HCT116 (cell line): ENCODE results near the gene CALML3. TPM values are rescaled to one million over a fixed set of nuclear protein-coding genes. Genes with fewer than 3 reads are reported as not detected.

ENCODE experiments used
- ATAC-seq: fragments of 200-7000 bp; cut with Tn5 transposase; 2 replicates; pipeline ENCODE4 v1.9.1; 2020; ENCODE audit warnings: mild to moderate bottlenecking, moderate library complexity
- BruUV-seq: library from RNA; stranded (reverse); fragments of 400-500 nt; replicated peaks from 2 replicates; lab custom pipeline; 2021; lab: Mats Ljungman, UMichigan
- CTCF ChIA-PET: fragments of 300-600 bp; sonication (Branson Sonifier 250); formaldehyde crosslinking; loops from one replicate; lab custom pipeline; 2021; ENCODE audit warnings: antibody characterized with exemption; lab: Charles Lee
- POLR2A ChIA-PET: fragments of 300-600, 350-600 bp; sonication (Branson Sonifier 250); formaldehyde crosslinking; loops from one replicate; lab custom pipeline; 2021; ENCODE audit warnings: antibody characterized with exemption; lab: Charles Lee
- RAD21 ChIA-PET, 2 experiments: fragments of 300-600 bp; sonication (Branson Sonifier 250); formaldehyde crosslinking; loops; one replicate each; lab custom pipeline; 2023; ENCODE audit warnings: low total read pairs in 2 of 2; ENCODE audit not compliant: uncharacterized antibody in 2 of 2, unreplicated experiment in 2 of 2, low non-redundant PET in 1 of 2; lab: Charles Lee
- DNase-seq: peaks from one replicate; pipeline ENCODE4 v3.0.0-alpha.2; 2010; ENCODE audit warnings: low read depth, low spot score
- H2AFZ ChIP-seq: fragments of 200-600 bp; shearing (Covaris generic), sonication (generic); 2 replicates; pipeline ENCODE4 v1.6.1; 2017; ENCODE audit warnings: low read depth, mixed run types, mixed read lengths, antibody characterized with exemption, low read length; ENCODE audit not compliant: poor library complexity, severe bottlenecking
- H3K27ac ChIP-seq: 2 replicates; pipeline ENCODE4 v1.5.1; 2012; ENCODE audit warnings: low read depth, low read length
- H3K27me3 ChIP-seq: fragments of 200-600 bp; sonication (generic); 2 replicates; pipeline ENCODE4 v1.6.1; 2016; ENCODE audit warnings: mixed run types, low read length, mixed read lengths; ENCODE audit not compliant: insufficient read depth
- H3K36me3 ChIP-seq, 2 experiments: fragments of 200-500 bp in 1 of 2; fragments of 200-600 bp in 1 of 2; sonication (Bioruptor generic) in 1 of 2; sonication (generic) in 1 of 2; 2 replicates each; pipeline versions ENCODE4 v1.5.1 to v1.6.1; 2014 to 2016; ENCODE audit warnings: low read length in 2 of 2, inconsistent platforms in 1 of 2, mixed read lengths in 1 of 2, mixed run types in 1 of 2; ENCODE audit not compliant: insufficient read depth in 2 of 2, control insufficient read depth in 1 of 2
- H3K4me1 ChIP-seq, 2 experiments: fragments of 200-600 bp in 1 of 2; sonication (generic) in 1 of 2; 2 replicates each; pipeline versions ENCODE4 v1.5.1 to v1.6.1; 2012 to 2017; ENCODE audit warnings: low read length in 2 of 2, inconsistent platforms in 1 of 2, mild to moderate bottlenecking in 1 of 2, mixed read lengths in 1 of 2, mixed run types in 1 of 2, moderate library complexity in 1 of 2; ENCODE audit not compliant: insufficient read depth in 2 of 2, control insufficient read depth in 1 of 2
- H3K4me2 ChIP-seq: fragments of 200-600 bp; sonication (generic); 2 replicates; pipeline ENCODE4 v1.6.1; 2017; ENCODE audit warnings: mixed run types, low read length, mixed read lengths
- H3K4me3 ChIP-seq, 2 experiments: fragments of 200-600 bp in 1 of 2; sonication (generic) in 1 of 2; replicated peaks in 1 of 2; 2 replicates each; pipeline ENCODE4 v1.5.1; 2011 to 2016; ENCODE audit warnings: low read length in 2 of 2, control low read depth in 1 of 2, low read depth in 1 of 2, mild to moderate bottlenecking in 1 of 2, mixed read lengths in 1 of 2, mixed run types in 1 of 2
- H3K79me2 ChIP-seq: fragments of 200-600 bp; sonication (generic); 2 replicates; pipeline ENCODE4 v1.6.1; 2017; ENCODE audit warnings: mild to moderate bottlenecking, mixed run types, low read length, moderate library complexity, mixed read lengths; ENCODE audit not compliant: insufficient read depth
- H3K9ac ChIP-seq: fragments of 200-600 bp; sonication (generic); 2 replicates; pipeline ENCODE4 v1.6.1; 2016; ENCODE audit warnings: low read length, mixed read lengths
- H3K9me2 ChIP-seq: fragments of 200-600 bp; sonication (generic), shearing (Covaris generic); 2 replicates; pipeline ENCODE4 v1.6.1; 2017; ENCODE audit warnings: mixed run types, mild to moderate bottlenecking, moderate library complexity; ENCODE audit not compliant: insufficient read depth
- H3K9me3 ChIP-seq, 2 experiments: fragments of 200-500 bp in 1 of 2; fragments of 200-600 bp in 1 of 2; sonication (Bioruptor generic) in 1 of 2; sonication (generic) in 1 of 2; 2 replicates each; pipeline ENCODE4 v1.6.1; 2014 to 2017; ENCODE audit warnings: low read length in 2 of 2, mixed read lengths in 2 of 2, inconsistent platforms in 1 of 2, low read depth in 1 of 2, mild to moderate bottlenecking in 1 of 2, mixed run types in 1 of 2, moderate library complexity in 1 of 2; ENCODE audit not compliant: control insufficient read depth in 1 of 2, insufficient read depth in 1 of 2
- H4K20me1 ChIP-seq: fragments of 200-600 bp; sonication (generic), shearing (Covaris generic); 2 replicates; pipeline ENCODE4 v1.6.1; 2017; ENCODE audit warnings: mixed run types, mild to moderate bottlenecking, moderate library complexity; ENCODE audit not compliant: insufficient read depth
- EGR1 ChIP-seq: IDR thresholded peaks from 2 replicates; pipeline ENCODE4 v1.6.1; 2012; ENCODE audit warnings: low read depth
- ELF1 ChIP-seq: IDR thresholded peaks from 2 replicates; pipeline ENCODE4 v1.6.1; 2012; ENCODE audit warnings: low read depth, borderline replicate concordance
- EZH2 ChIP-seq: fragments of 200-600 bp; sonication (generic); IDR thresholded peaks from 2 replicates; pipeline ENCODE4 v1.6.1; 2017; ENCODE audit warnings: antibody characterized with exemption, mixed run types
- EZH2phosphoT487 ChIP-seq: fragments of 200-600 bp; IDR thresholded peaks from 2 replicates; pipeline ENCODE4 v1.6.1; 2018; ENCODE audit warnings: antibody characterized with exemption, borderline replicate concordance
- FOSL1 ChIP-seq: IDR thresholded peaks from 2 replicates; pipeline ENCODE4 v1.6.1; 2012; ENCODE audit warnings: low read depth
- JUND ChIP-seq: IDR thresholded peaks from 2 replicates; pipeline ENCODE4 v1.6.1; 2012
- POLR2A ChIP-seq: IDR thresholded peaks from 2 replicates; pipeline ENCODE4 v1.7.0; 2011; ENCODE audit warnings: borderline replicate concordance; ENCODE audit not compliant: insufficient read depth, insufficient read length; ENCODE audit errors: extremely low read depth
- POLR2AphosphoS5 ChIP-seq: IDR thresholded peaks from 2 replicates; pipeline ENCODE4 v1.6.1; 2011; ENCODE audit warnings: mild to moderate bottlenecking, low read depth, low read length, moderate library complexity
- RAD21 ChIP-seq: IDR thresholded peaks from 2 replicates; pipeline ENCODE4 v1.6.1; 2012; ENCODE audit warnings: low read depth, mild to moderate bottlenecking
- SIN3A ChIP-seq: IDR thresholded peaks from 2 replicates; pipeline ENCODE4 v1.6.1; 2012; ENCODE audit warnings: low read depth
- SRF ChIP-seq: IDR thresholded peaks from 2 replicates; pipeline ENCODE4 v1.6.1; 2012; ENCODE audit warnings: low read depth
- TCF7L2 ChIP-seq: IDR thresholded peaks from 2 replicates; pipeline ENCODE4 v1.7.0; 2011; ENCODE audit warnings: borderline replicate concordance, inconsistent platforms; ENCODE audit not compliant: insufficient read depth, insufficient read length; ENCODE audit errors: extremely low read depth
- ZBTB33 ChIP-seq: IDR thresholded peaks from 2 replicates; pipeline ENCODE4 v1.6.1; 2011; ENCODE audit warnings: mild to moderate bottlenecking, low read length, moderate library complexity; ENCODE audit not compliant: insufficient replicate concordance; ENCODE audit errors: extremely low read depth
- ZFX ChIP-seq: fragments of 450-650 bp; IDR thresholded peaks from 2 replicates; pipeline ENCODE4 v1.6.1; 2017
- intact Hi-C: fragments of 100-400 bp; cut with micrococcal nuclease; formaldehyde crosslinking; loops from 2 replicates; pipeline ENCODE4 v1.10.0; 2022
- total RNA-seq: library from RNA; stranded (reverse); gene quantifications from one replicate; pipeline ENCODE4 v1.2.1, GENCODE V29; 2021; ENCODE audit not compliant: unreplicated experiment
- TF ChIP-seq, protein P1 (sequence below): IDR thresholded peaks from 2 replicates; pipeline ENCODE4 v1.6.1; 2012
- TF ChIP-seq, protein P2 (sequence below), 3 experiments: fragments of 200-600 bp in 1 of 3; sonication (generic) in 1 of 3; IDR thresholded peaks in 2 of 3; conservative IDR thresholded peaks in 1 of 3; 2 replicates each; pipeline ENCODE4 v1.5.1; 2012 to 2017; ENCODE audit warnings: low read depth in 2 of 3, low read length in 2 of 3, antibody characterized with exemption in 1 of 3, borderline replicate concordance in 1 of 3, control low read depth in 1 of 3, mild to moderate bottlenecking in 1 of 3, mixed read lengths in 1 of 3, mixed run types in 1 of 3, moderate library complexity in 1 of 3; ENCODE audit not compliant: insufficient read depth in 1 of 3
- TF ChIP-seq, protein P3 (sequence below): IDR thresholded peaks from 2 replicates; pipeline ENCODE4 v1.6.1; 2012

CALML3 gene
- total RNA-seq, 1 experiment from 2014 or later = not detected

GRCh38 chr10:5564537-5565204 is 39.9 kb downstream of the CALML3 start (continued):
- TF ChIP-seq TCF7L2 (no peak), JUND (no peak), EGR1 (no peak), SIN3A (no peak), SRF (no peak), FOSL1 (no peak), ELF1 (no peak), RAD21 (no peak), EZH2 (no peak), EZH2phosphoT487 (no peak)
- TF ChIP-seq, protein P1, sequence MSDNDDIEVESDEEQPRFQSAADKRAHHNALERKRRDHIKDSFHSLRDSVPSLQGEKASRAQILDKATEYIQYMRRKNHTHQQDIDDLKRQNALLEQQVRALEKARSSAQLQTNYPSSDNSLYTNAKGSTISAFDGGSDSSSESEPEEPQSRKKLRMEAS = no peak
- TF ChIP-seq, protein P2, sequence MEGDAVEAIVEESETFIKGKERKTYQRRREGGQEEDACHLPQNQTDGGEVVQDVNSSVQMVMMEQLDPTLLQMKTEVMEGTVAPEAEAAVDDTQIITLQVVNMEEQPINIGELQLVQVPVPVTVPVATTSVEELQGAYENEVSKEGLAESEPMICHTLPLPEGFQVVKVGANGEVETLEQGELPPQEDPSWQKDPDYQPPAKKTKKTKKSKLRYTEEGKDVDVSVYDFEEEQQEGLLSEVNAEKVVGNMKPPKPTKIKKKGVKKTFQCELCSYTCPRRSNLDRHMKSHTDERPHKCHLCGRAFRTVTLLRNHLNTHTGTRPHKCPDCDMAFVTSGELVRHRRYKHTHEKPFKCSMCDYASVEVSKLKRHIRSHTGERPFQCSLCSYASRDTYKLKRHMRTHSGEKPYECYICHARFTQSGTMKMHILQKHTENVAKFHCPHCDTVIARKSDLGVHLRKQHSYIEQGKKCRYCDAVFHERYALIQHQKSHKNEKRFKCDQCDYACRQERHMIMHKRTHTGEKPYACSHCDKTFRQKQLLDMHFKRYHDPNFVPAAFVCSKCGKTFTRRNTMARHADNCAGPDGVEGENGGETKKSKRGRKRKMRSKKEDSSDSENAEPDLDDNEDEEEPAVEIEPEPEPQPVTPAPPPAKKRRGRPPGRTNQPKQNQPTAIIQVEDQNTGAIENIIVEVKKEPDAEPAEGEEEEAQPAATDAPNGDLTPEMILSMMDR (IDR thresholded peaks at IDR 0.05 in 2 of 3, conservative IDR thresholded peaks at IDR 0.05 in 1 of 3; ENCODE audit: borderline replicate concordance in 1 of 3, insufficient read depth in 1 of 3, low read depth in 2 of 3, low read length in 2 of 3) = no peak

- H3K27me3 ChIP-seq = no peaks in the 10 kb centered on the region
- H3K9me3 ChIP-seq = no peaks in the 10 kb centered on the region
- H3K79me2 ChIP-seq = no peaks in the 10 kb centered on the region
- H3K27ac ChIP-seq = no peak overlapping the region
- H3K4me1 ChIP-seq = peaks cover 0 to 6% of the 10 kb centered on the region in 2 experiments; a peak in 1 of 4 replicates
- intact Hi-C loops = no loop called here
- ChIA-PET POLR2A (no interaction called here), CTCF (no interaction called here), RAD21 (no interaction called here)
- H3K9me2 ChIP-seq = no peaks in the 10 kb centered on the region
- TF ChIP-seq, protein P3, sequence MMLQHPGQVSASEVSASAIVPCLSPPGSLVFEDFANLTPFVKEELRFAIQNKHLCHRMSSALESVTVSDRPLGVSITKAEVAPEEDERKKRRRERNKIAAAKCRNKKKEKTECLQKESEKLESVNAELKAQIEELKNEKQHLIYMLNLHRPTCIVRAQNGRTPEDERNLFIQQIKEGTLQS = no peak
- TF ChIP-seq POLR2A (no peak), POLR2AphosphoS5 (no peak), ZFX (no peak), ZBTB33 (no peak)
- TF ChIP-seq, protein P1 = no peak
- ATAC-seq (no peak), DNase-seq (no peak)
- no peaks in the 10 kb centered on the region for H3K36me3 ChIP-seq
- no peak overlapping the region for H2AFZ ChIP-seq
- no peak overlapping the region for H3K4me2 ChIP-seq
- no TSS peak for BruUV-seq
- H4K20me1 ChIP-seq = no peaks in the 10 kb centered on the region
- no peak overlapping the region for H3K9ac ChIP-seq
- no peak overlapping the region for H3K4me3 ChIP-seq
These were observed 40.4 kb downstream of the CALML3 start for GRCh38 chr10:5565205-5565545.
